Measurements from ENCODE around the gene CNPY2. TPM values are rescaled to one million over a fixed set of nuclear protein-coding genes. Genes with fewer than 3 reads are reported as not detected.

Gene CNPY2
- total RNA-seq, 1 experiment from 2014 or later = 193 TPM

DNA sequence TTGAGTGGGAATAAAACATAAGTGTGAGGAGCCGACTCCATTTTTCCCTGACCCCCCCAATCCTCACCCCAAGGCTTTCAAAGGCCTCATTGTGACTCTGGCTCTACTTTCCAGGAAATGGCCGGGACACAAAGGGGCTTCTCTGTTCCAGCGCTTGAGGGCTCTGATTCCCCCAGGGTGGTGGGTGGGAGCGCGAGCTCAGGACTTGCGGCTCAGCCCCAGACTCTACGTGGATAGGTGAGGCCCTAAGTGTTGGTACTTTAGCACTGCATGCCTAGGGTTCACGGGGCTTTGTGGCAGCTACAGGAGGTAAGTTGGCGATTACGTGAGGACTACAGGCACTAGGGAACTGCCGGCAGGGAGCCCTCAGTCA is 553 bp downstream of the CNPY2 start:
- H3K9me3 Mint-ChIP-seq = no peaks in the 10 kb centered on the region
- H3K27me3 Mint-ChIP-seq (ENCODE audit: low read depth) = no peaks in the 10 kb centered on the region
- ChIA-PET CTCF (interaction anchor here (0.6 to 4.5 kb wide), 24 partner anchors 15 to 322 kb away, joined by 3 to 59 read pairs (median 6); partner anchors contain the start of genes COQ10A, CS, IL23A and PA2G4), POLR2A (interaction anchor here (0.5 to 2.5 kb wide), 12 partner anchors 10 to 364 kb away, joined by 3 to 24 read pairs (median 4); partner anchors contain the start of genes IL23A, PA2G4, RNF41 and SMARCC2)
- peaks cover 30% of the 10 kb centered on the region for H3K36me3 Mint-ChIP-seq
- peaks cover 8% of the 10 kb centered on the region for H3K4me1 Mint-ChIP-seq
- peak overlapping the region; percentile 98 for H3K4me3 Mint-ChIP-seq
- no peak for DNase-seq (ENCODE audit: low spot score)
- ATAC-seq = no peak
- TF ChIP-seq ETV6 (CRISPR knock-in tag; IDR thresholded peaks at IDR 0.05) (0 out of 2 replicates have a peak, but pooled peaks have one; percentile 24), ESRRA (CRISPR knock-in tag; IDR thresholded peaks at IDR 0.05; ENCODE audit: borderline replicate concordance) (no peak)
- peak overlapping the region; percentile 99 for H3K27ac Mint-ChIP-seq

DNA sequence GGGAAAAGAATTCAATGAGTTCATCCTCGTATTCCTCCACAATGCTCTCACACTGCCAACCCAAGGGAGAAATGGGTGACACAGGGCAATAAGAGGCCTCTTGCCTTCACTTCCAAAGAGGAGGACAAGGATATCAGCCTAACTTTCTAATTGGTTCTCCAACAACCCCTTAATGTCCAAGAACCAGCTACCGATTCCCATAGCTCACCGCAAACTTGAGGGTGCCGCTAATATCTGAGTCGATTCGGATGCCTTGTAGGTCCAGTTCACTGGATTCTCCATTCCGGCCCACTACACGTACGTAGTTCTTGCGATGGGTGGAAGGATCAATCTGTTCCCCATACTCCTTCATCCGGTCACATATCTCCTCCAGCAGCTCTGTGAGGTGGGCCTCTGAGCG is 4.8 kb downstream of the CNPY2 start:
- Mint-ChIP-seq H3K9me3 (no peaks in the 10 kb centered on the region), H3K4me3 (no peak overlapping the region), H3K27me3 (ENCODE audit: low read depth) (no peaks in the 10 kb centered on the region), H3K27ac (no peak overlapping the region), H3K4me1 (peaks cover 8% of the 10 kb centered on the region), H3K36me3 (peaks cover 42% of the 10 kb centered on the region)
- POLR2A ChIA-PET = no interaction called here
- CTCF ChIA-PET = no interaction called here
- no peak for ATAC-seq
- no peak for DNase-seq (ENCODE audit: low spot score)
- TF ChIP-seq ZBTB21 (CRISPR knock-in tag; IDR thresholded peaks at IDR 0.05; ENCODE audit: borderline replicate concordance) = no peak
- TF ChIP-seq FOXK1 (CRISPR knock-in tag; IDR thresholded peaks at IDR 0.05) = no peak
- TF ChIP-seq ZNF416 (CRISPR knock-in tag; IDR thresholded peaks at IDR 0.05) = no peak
- TF ChIP-seq FOXJ3 (CRISPR knock-in tag; IDR thresholded peaks at IDR 0.05; ENCODE audit: borderline replicate concordance) = no peak
- TF ChIP-seq ZNF121 (CRISPR knock-in tag; IDR thresholded peaks at IDR 0.05) = no peak

DNA sequence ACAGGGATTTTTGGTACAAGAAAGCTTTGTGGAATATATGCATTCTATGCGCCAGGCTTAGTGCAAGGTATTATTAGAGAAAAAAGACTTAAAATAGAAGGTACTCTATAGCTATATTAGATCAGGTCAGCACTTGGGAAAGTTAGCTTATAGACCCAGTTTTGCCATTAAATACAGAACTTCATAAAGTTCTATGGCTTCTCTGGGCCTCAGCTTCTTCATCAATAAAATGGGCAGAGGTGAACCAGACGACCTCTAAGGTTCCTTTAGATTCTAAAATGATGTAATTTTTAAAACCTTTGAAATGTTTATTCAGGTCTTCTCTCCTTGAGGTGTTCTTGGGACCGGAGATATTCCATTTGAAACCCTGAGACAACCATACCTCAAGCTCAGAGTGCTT is 7.1 kb downstream of the CNPY2 start:
- H3K27ac Mint-ChIP-seq = no peak overlapping the region
- H3K9me3 Mint-ChIP-seq = no peaks in the 10 kb centered on the region
- peaks cover 47% of the 10 kb centered on the region for H3K36me3 Mint-ChIP-seq
- no peak for DNase-seq (ENCODE audit: low spot score)
- no peak overlapping the region for H3K4me3 Mint-ChIP-seq
- POLR2A ChIA-PET = no interaction called here
- CTCF ChIA-PET = interaction anchor here (1.1 to 1.5 kb wide), 2 partner anchors 51 to 102 kb away, joined by 3 to 4 read pairs; partner anchors contain the start of gene STAT2
- no peak for ATAC-seq
- no peaks in the 10 kb centered on the region for H3K27me3 Mint-ChIP-seq (ENCODE audit: low read depth)
- TF ChIP-seq, protein P1, sequence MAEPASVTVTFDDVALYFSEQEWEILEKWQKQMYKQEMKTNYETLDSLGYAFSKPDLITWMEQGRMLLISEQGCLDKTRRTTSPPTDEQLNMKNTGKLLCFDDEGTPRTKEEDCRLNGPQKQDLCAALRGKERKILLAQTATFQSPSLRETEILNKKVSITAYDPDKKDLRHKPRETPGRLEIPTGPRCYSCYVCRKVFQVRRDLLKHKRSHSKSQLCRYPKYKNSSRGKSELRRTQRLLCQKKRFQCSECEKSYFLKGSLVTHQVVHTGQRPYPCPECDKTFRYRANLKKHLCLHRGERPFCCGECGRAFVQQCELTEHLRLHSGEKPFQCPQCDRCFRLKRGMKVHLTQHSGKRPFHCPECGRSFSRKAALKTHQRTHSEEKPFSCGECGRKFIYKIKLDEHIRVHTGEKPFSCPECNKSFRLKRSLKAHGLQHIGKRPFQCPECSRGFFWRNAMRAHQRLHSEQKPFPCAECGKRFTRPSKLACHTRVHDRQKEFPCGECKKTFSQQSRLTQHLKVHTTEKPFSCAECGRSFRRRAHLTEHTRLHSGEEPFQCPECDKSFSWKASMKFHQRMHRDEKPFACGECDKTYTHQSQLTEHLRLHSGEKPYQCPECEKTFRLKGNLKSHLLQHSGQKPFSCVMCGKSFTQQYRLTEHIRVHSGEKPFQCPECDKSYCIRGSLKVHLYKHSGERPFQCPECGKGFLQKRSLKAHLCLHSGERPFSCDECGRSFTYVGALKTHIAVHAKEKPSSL (CRISPR knock-in tag; conservative IDR thresholded peaks at IDR 0.05) = no peak
- no peak for TF ChIP-seq NR2C2 (CRISPR knock-in tag; IDR thresholded peaks at IDR 0.05)
- H3K4me1 Mint-ChIP-seq = no peaks in the 10 kb centered on the region

DNA sequence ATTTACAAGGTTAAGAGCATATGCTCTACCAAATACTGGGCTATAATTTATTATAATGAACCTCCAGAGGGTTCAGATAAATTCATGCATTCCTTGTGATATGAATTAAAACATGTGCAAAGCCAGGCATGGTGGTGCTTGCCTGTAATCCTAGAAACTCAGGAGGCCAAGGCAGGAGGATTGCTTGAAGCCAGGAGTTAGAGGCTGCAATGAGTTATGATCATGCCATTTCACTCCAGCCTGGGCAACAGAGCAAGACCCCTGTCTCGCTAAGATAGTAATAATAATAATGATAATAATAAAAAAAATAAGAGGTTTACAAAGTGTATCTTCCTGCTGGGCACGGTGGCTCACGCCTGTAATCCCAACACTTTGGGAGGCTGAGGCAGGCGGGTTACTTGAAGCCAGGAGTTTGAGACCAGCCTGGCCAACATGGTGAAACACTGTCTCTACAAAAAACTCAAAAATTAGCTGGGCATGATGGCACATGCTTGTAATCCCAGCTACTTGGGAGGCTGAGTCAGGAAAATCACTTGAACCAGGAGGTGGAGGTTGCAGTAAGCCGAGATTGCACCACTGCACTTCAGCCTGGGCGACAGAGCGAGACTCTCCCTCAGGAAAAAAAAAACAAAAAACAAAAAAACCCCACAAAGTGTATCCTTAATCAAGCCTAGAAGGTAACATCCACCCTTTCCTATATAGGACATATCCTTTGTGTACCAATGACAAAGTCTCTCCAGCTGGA is 8.4 kb downstream of the CNPY2 start:
- ChIA-PET POLR2A (no interaction called here), CTCF (interaction anchor here (1.1 kb wide), 1 partner anchor 53 kb away, joined by 3 read pairs; the partner anchor contains the start of gene STAT2)
- Mint-ChIP-seq H3K9me3 (no peaks in the 10 kb centered on the region), H3K27ac (no peak overlapping the region), H3K36me3 (peaks cover 47% of the 10 kb centered on the region), H3K4me1 (no peaks in the 10 kb centered on the region), H3K27me3 (ENCODE audit: low read depth) (no peaks in the 10 kb centered on the region), H3K4me3 (no peak overlapping the region)
- TF ChIP-seq, protein P2, sequence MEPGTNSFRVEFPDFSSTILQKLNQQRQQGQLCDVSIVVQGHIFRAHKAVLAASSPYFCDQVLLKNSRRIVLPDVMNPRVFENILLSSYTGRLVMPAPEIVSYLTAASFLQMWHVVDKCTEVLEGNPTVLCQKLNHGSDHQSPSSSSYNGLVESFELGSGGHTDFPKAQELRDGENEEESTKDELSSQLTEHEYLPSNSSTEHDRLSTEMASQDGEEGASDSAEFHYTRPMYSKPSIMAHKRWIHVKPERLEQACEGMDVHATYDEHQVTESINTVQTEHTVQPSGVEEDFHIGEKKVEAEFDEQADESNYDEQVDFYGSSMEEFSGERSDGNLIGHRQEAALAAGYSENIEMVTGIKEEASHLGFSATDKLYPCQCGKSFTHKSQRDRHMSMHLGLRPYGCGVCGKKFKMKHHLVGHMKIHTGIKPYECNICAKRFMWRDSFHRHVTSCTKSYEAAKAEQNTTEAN (CRISPR knock-in tag; IDR thresholded peaks at IDR 0.05) = no peak
- TF ChIP-seq, protein P3, sequence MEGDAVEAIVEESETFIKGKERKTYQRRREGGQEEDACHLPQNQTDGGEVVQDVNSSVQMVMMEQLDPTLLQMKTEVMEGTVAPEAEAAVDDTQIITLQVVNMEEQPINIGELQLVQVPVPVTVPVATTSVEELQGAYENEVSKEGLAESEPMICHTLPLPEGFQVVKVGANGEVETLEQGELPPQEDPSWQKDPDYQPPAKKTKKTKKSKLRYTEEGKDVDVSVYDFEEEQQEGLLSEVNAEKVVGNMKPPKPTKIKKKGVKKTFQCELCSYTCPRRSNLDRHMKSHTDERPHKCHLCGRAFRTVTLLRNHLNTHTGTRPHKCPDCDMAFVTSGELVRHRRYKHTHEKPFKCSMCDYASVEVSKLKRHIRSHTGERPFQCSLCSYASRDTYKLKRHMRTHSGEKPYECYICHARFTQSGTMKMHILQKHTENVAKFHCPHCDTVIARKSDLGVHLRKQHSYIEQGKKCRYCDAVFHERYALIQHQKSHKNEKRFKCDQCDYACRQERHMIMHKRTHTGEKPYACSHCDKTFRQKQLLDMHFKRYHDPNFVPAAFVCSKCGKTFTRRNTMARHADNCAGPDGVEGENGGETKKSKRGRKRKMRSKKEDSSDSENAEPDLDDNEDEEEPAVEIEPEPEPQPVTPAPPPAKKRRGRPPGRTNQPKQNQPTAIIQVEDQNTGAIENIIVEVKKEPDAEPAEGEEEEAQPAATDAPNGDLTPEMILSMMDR (IDR thresholded peaks at IDR 0.05) = no peak
- no peak for TF ChIP-seq ELF4 (CRISPR knock-in tag; IDR thresholded peaks at IDR 0.05; ENCODE audit: low read depth)
- peak; percentile 41; the same call in 1 of the 2 replicates for TF ChIP-seq ZNF121 (CRISPR knock-in tag; IDR thresholded peaks at IDR 0.05)
- no peak for TF ChIP-seq JAZF1 (CRISPR knock-in tag; IDR thresholded peaks at IDR 0.05)
- DNase-seq (ENCODE audit: low spot score) (no peak), ATAC-seq (no peak)

Data from WTC11 (cell line).